Breast epithelium (tissue), 4 donors: ENCODE data around the gene COLEC11. TPM values are rescaled to one million over a fixed set of nuclear protein-coding genes. Genes with fewer than 3 reads are reported as not detected.

ENCODE experiments used
- DNase-seq, 2 donors: peaks; one replicate each; pipeline ENCODE4 v3.0.0-alpha.2; 2019; ENCODE audit warnings: low spot score in 2 of 2
- H3K27ac ChIP-seq, 2 donors: fragments of 200-600 bp; sonication (generic) in 1 of 2; one replicate each; pipeline ENCODE4 v1.5.1; 2016 to 2019; ENCODE audit warnings: mild to moderate bottlenecking in 1 of 2
- H3K27me3 ChIP-seq, 2 donors: fragments of 200-600 bp; sonication (generic) in 1 of 2; one replicate each; pipeline versions ENCODE4 v1.5.1 to v1.6.0; 2017 to 2019; ENCODE audit warnings: control low read depth in 1 of 2, mild to moderate bottlenecking in 1 of 2
- H3K36me3 ChIP-seq: fragments of 200-600 bp; one replicate; pipeline ENCODE4 v1.5.1; 2019
- H3K4me1 ChIP-seq, 2 donors: fragments of 200-600 bp; sonication (generic); one replicate each; pipeline ENCODE4 v1.5.1; 2016 to 2019; ENCODE audit warnings: control low read depth in 1 of 2
- H3K4me3 ChIP-seq, 3 donors: fragments of 200-600 bp; sonication (generic); 1 replicate in 2 of 3; 2 replicates in 1 of 3; pipeline ENCODE4 v1.5.1; 2016 to 2019; ENCODE audit warnings: mild to moderate bottlenecking in 3 of 3, moderate library complexity in 2 of 3
- H3K9me3 ChIP-seq, 2 donors: fragments of 200-600 bp; sonication (generic) in 1 of 2; one replicate each; pipeline ENCODE4 v1.5.1; 2016 to 2019; ENCODE audit warnings: control low read depth in 1 of 2
- POLR2A ChIP-seq: fragments of 450-650 bp; IDR thresholded peaks from one replicate; pipeline ENCODE4 v1.6.1; 2016; ENCODE audit warnings: antibody characterized with exemption, mild to moderate bottlenecking, moderate library complexity
- POLR2AphosphoS5 ChIP-seq, 3 donors: sonication (generic); formaldehyde crosslinking; IDR thresholded peaks; one replicate each; pipeline ENCODE4 v1.6.1; 2017; ENCODE audit warnings: antibody characterized with exemption in 3 of 3
- intact Hi-C: fragments of 100-400 bp; cut with DNase I; formaldehyde crosslinking; loops from one replicate; pipeline ENCODE4 v1.15.1; 2023; ENCODE audit warnings: low total_unique reads
- total RNA-seq, 3 donors: library from RNA; depleted of rRNA; stranded (reverse); fragments of >200 nt; gene quantifications; one replicate each; pipeline ENCODE4 v1.1.0, GENCODE V29; 2016
- TF ChIP-seq, protein P1 (sequence below), 3 donors: fragments of 450-650 bp; IDR thresholded peaks; one replicate each; pipeline ENCODE4 v1.5.1; 2016 to 2017; ENCODE audit warnings: antibody characterized with exemption in 3 of 3, mild to moderate bottlenecking in 3 of 3, moderate library complexity in 3 of 3

COLEC11 gene
- total RNA-seq, 3 donors from 2014 or later = 0.33 to 1.9 (median 1.0) TPM

- no peak for TF ChIP-seq POLR2A
- no peak for TF ChIP-seq POLR2AphosphoS5 (IDR thresholded peaks at IDR 0.05)
- TF ChIP-seq, protein P1, sequence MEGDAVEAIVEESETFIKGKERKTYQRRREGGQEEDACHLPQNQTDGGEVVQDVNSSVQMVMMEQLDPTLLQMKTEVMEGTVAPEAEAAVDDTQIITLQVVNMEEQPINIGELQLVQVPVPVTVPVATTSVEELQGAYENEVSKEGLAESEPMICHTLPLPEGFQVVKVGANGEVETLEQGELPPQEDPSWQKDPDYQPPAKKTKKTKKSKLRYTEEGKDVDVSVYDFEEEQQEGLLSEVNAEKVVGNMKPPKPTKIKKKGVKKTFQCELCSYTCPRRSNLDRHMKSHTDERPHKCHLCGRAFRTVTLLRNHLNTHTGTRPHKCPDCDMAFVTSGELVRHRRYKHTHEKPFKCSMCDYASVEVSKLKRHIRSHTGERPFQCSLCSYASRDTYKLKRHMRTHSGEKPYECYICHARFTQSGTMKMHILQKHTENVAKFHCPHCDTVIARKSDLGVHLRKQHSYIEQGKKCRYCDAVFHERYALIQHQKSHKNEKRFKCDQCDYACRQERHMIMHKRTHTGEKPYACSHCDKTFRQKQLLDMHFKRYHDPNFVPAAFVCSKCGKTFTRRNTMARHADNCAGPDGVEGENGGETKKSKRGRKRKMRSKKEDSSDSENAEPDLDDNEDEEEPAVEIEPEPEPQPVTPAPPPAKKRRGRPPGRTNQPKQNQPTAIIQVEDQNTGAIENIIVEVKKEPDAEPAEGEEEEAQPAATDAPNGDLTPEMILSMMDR (IDR thresholded peaks at IDR 0.05) = no peak
- Histone ChIP-seq H3K4me1 (no peaks in the 10 kb centered on the region), H3K27me3 (peaks cover 0 to 3% of the 10 kb centered on the region in 2 donors), H3K4me3 (no peak overlapping the region), H3K36me3 (no peaks in the 10 kb centered on the region), H3K9me3 (no peaks in the 10 kb centered on the region), H3K27ac (no peak overlapping the region)
- intact Hi-C loops = loop anchor here (5.0 kb wide), 1 partner anchor 986 kb away; no protein-coding TSS in a partner anchor
- DNase-seq = no peak
These were observed 83.3 kb downstream of the COLEC11 start for GRCh38 chr2:3678212-3678611.

GRCh38 chr2:3679180-3679579 lies 84.3 kb downstream of the COLEC11 start:
- Histone ChIP-seq H3K27ac (no peak overlapping the region), H3K4me3 (no peak overlapping the region), H3K27me3 (peaks cover 0 to 3% of the 10 kb centered on the region in 2 donors), H3K36me3 (no peaks in the 10 kb centered on the region), H3K4me1 (no peaks in the 10 kb centered on the region), H3K9me3 (no peaks in the 10 kb centered on the region)
- TF ChIP-seq, protein P1 (IDR thresholded peaks at IDR 0.05) = no peak
- TF ChIP-seq POLR2AphosphoS5 (IDR thresholded peaks at IDR 0.05) (no peak), POLR2A (no peak)
- DNase-seq = no peak
- intact Hi-C loops = loop anchor here (5.0 kb wide), 1 partner anchor 987 kb away; no protein-coding TSS in a partner anchor

GRCh38 chr2:3679616-3680393 lies 84.9 kb downstream of the COLEC11 start:
- Histone ChIP-seq H3K9me3 (no peaks in the 10 kb centered on the region), H3K4me3 (no peak overlapping the region), H3K27me3 (peaks cover 0 to 3% of the 10 kb centered on the region in 2 donors), H3K36me3 (no peaks in the 10 kb centered on the region), H3K27ac (no peak overlapping the region), H3K4me1 (no peaks in the 10 kb centered on the region)
- intact Hi-C loops = loop anchor here (5.0 kb wide), 1 partner anchor 988 kb away; no protein-coding TSS in a partner anchor
- no peak for DNase-seq
- TF ChIP-seq, protein P1 (IDR thresholded peaks at IDR 0.05) = no peak
- TF ChIP-seq POLR2A (no peak), POLR2AphosphoS5 (IDR thresholded peaks at IDR 0.05) (no peak)

DNA sequence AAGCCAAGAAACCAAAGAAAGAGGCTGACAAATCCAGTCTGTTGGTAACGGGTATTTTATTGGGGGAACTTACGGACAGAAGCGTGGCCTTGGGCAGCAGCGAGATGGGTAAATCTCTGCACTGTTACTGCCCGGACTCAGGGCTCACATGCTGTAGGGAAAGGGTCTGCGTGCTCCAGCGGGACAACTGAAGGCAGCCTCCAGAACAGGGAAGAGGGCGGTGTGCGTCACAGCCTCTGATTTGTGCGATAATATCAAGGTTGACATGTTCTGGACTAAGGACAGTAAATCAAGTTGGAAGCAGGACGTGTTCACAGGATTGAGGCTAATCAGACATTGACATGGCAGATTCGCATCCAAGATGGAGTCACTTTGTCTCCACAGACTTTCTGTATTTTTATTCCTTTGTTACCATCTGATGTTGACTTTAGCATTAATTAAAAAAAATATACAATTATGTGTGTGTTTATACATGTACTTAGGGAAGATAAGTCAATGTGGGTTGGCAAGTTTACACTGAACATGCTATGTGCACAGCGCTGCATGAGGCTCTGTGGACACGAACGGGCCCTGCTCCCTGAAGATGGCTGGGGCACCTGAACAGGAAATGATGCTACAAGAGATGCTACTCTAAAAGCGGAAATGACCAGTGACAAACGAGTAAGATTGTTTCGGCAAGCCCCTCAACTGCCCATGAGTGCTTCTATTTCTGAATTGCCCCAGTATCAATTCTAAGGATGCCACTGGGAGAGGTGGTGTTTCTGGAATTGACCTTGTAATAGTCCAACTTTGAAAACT lies 85.8 kb downstream of the COLEC11 start:
- Histone ChIP-seq H3K4me1 (no peaks in the 10 kb centered on the region), H3K36me3 (no peaks in the 10 kb centered on the region), H3K27ac (no peak overlapping the region), H3K27me3 (peaks cover 0 to 3% of the 10 kb centered on the region in 2 donors), H3K4me3 (no peak overlapping the region), H3K9me3 (no peaks in the 10 kb centered on the region)
- no peak for DNase-seq
- intact Hi-C loops = no loop called here
- TF ChIP-seq, protein P1 (IDR thresholded peaks at IDR 0.05) = no peak
- TF ChIP-seq POLR2AphosphoS5 (IDR thresholded peaks at IDR 0.05) = no peak
- no peak for TF ChIP-seq POLR2A

DNA sequence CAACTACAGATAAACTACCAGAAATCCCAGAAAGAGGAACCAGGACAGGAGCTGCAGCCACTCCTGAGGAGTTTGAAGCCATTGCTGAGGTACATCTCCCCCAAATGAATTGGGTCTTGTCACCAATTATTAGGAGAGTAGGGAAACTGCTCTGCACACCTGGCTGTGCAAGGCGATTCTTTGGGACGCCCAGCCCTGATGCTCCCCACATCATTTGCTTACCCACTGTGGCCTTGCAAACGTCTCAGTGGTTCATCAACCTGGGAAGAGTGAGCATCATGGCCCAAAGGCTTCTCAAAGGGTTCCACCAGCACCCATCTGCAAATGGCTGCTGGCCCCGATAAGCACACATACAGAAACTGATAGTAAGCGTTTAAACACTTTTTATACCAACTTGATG lies 86.7 kb downstream of the COLEC11 start:
- Histone ChIP-seq H3K4me1 (no peaks in the 10 kb centered on the region), H3K27me3 (peaks cover 0 to 3% of the 10 kb centered on the region in 2 donors), H3K27ac (no peak overlapping the region), H3K4me3 (no peak overlapping the region), H3K36me3 (no peaks in the 10 kb centered on the region), H3K9me3 (no peaks in the 10 kb centered on the region)
- TF ChIP-seq, protein P1 (IDR thresholded peaks at IDR 0.05) = no peak
- TF ChIP-seq POLR2A (no peak), POLR2AphosphoS5 (IDR thresholded peaks at IDR 0.05) (no peak)
- intact Hi-C loops = no loop called here
- DNase-seq = no peak
